Panc1 (cell line): ENCODE results near the gene USP5. TPM values are rescaled to one million over a fixed set of nuclear protein-coding genes. Genes with fewer than 3 reads are reported as not detected.

Experiments used
- total RNA-seq: library from RNA; stranded (reverse); gene quantifications from one replicate; pipeline ENCODE4 v1.2.1, GENCODE V29; 2021; ENCODE audit not compliant: unreplicated experiment

USP5 gene
- total RNA-seq, 1 experiment from 2014 or later = 104 TPM

Other genes starting within 250 kb of the USP5 start
- 123 TPM for gene CHD4, start 244.8 kb upstream of the USP5 start, total RNA-seq
- not detected for gene LPAR5, start 216.2 kb upstream of the USP5 start, total RNA-seq
- gene ACRBP, start 204.7 kb upstream of the USP5 start, total RNA-seq = 0.54 TPM
- gene ING4, start 189.0 kb upstream of the USP5 start, total RNA-seq = 11.4 TPM
- gene ZNF384, start 162.8 kb upstream of the USP5 start, total RNA-seq = 54.3 TPM
- gene PIANP, start 151.3 kb upstream of the USP5 start, total RNA-seq = 0.13 TPM
- gene COPS7A, start 128.1 kb upstream of the USP5 start, total RNA-seq = 37.5 TPM
- 175 TPM for gene MLF2, start 99.0 kb upstream of the USP5 start, total RNA-seq
- 395 TPM for gene PTMS, start 85.8 kb upstream of the USP5 start, total RNA-seq
- 2.7 TPM for gene LAG3, start 79.6 kb upstream of the USP5 start, total RNA-seq
- gene CD4, start 62.6 kb upstream of the USP5 start, total RNA-seq = 0.23 TPM
- 1.3 TPM for gene GPR162, start 30.3 kb upstream of the USP5 start, total RNA-seq
- 11.0 TPM for gene P3H3, start 23.7 kb upstream of the USP5 start, total RNA-seq
- gene GNB3, start 11.2 kb upstream of the USP5 start, total RNA-seq = 0.21 TPM
- 59.0 TPM for gene CDCA3, start 864 bp upstream of the USP5 start, total RNA-seq
- gene TPI1, start 15.4 kb downstream of the USP5 start, total RNA-seq = 693 TPM
- 11.6 TPM for gene SPSB2, start 21.2 kb downstream of the USP5 start, total RNA-seq
- gene LRRC23, start 52.7 kb downstream of the USP5 start, total RNA-seq = 6.5 TPM
- gene ENO2, start 62.4 kb downstream of the USP5 start, total RNA-seq = 33.5 TPM
- gene ATN1, start 75.8 kb downstream of the USP5 start, total RNA-seq = 82.3 TPM
- not detected for gene RNU7-1, start 91.7 kb downstream of the USP5 start, total RNA-seq
- 126 TPM for gene C12orf57, start 91.9 kb downstream of the USP5 start, total RNA-seq
- gene PTPN6, start 99.2 kb downstream of the USP5 start, total RNA-seq = 13.7 TPM
- gene PHB2, start 118.5 kb downstream of the USP5 start, total RNA-seq = 138 TPM
- 54.9 TPM for gene EMG1, start 118.8 kb downstream of the USP5 start, total RNA-seq
- gene LPCAT3, start 166.3 kb downstream of the USP5 start, total RNA-seq = 54.3 TPM
- gene C1S, start 208.6 kb downstream of the USP5 start, total RNA-seq = 1.8 TPM
- gene C1R, start 240.3 kb downstream of the USP5 start, total RNA-seq = 1.3 TPM